Heart left ventricle (tissue), 13 donors: ENCODE results near the gene CCDC117.

Source experiments
- CTCF ChIP-seq, 12 donors: fragments of 200-600 bp; sonication (generic) in 4 of 12; IDR thresholded peaks; one replicate each; pipeline versions ENCODE4 v1.5.0 to v1.8.0; 2018 to 2022; ENCODE audit warnings: antibody characterized with exemption in 12 of 12, mild to moderate bottlenecking in 5 of 12
- POLR2A ChIP-seq, 2 donors: fragments of 450-650 bp; IDR thresholded peaks; one replicate each; pipeline ENCODE4 v1.6.1; 2017; ENCODE audit warnings: antibody characterized with exemption in 2 of 2, mild to moderate bottlenecking in 2 of 2, moderate library complexity in 2 of 2
- donor health status: ischemic (EF 13 %, LVEDD 7.1; RV severe dilation, severe dysfunction).
- donor health status: DM: no; HTN: yes; CAD: no.
- donor health status: DM: no; HTN: no; CAD: no.
- donor health status: ischemic (EF 25% LVEDD 6.9; RV normal size, moderate dysfunction).
- donor health status: ischemic (EF 25% LVEDD 5.7; RV mildly dilated, moderate dysfunction).
- donor health status: ischemic (EF 35%, LVEDD 5.7; RV mildly dilated, moderate dysfunction).
- donor health status: nonischemic (EF 11% LVEDD 7.7; RV severe dilation, severe dysfunction).
- donor health status: DM: yes; HTN: yes; CAD: no.
- donor health status: PGD.
- donor health status: ischemic (EF 29% LVEDD 5.4; RV normal size, mild dysfunction).
- donor health status: nonischemic (EF 23%, LVEDD 6.1; RV moderate dilation, normal function).

- no peak for TF ChIP-seq CTCF (IDR thresholded peaks at IDR 0.05)
- no peak for TF ChIP-seq POLR2A (IDR thresholded peaks at IDR 0.05)
These were observed 47.0 kb downstream of the CCDC117 start for GRCh38 chr22:28819253-28820096.
